ENCODE measurements around the gene SLC22A16. TPM values are rescaled to one million over a fixed set of nuclear protein-coding genes. Genes with fewer than 3 reads are reported as not detected.

The SLC22A16 gene
- total and polyA plus RNA-seq, 10 of the 15 experiments (the other 5 are each of a cell fraction or from before 2014, with no cell fraction given), result not detected

DNA sequence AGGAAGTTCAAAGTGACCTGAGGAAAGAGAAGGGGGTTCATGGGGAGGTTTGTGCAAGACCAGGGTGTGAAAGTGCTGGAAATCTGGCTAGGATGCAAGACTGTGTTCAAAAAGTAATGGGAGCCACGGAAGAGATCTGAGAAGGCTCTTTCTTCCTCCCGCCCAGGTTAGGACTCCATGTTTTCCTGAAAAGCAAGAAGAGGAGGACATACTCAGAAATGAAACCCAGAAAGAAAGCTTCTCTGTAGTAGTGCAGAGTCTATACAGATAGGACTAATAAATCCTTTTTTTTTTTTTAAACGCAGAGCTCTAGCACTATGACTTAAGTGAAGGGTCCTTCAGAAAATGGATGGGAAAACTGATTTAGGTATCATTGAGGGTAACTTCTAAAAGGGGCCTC is 57.8 kb downstream of the SLC22A16 start:
- SMC1A ChIA-PET (ENCODE audit: uncharacterized antibody, unreplicated experiment), result no interaction called here

More for the DNA sequence above, 57.8 kb downstream of the SLC22A16 start:
- FAIRE-seq (no peak), ATAC-seq (no peak), DNase-seq (ENCODE audit: low read depth, low spot score) (no peak)
- H3K9ac ChIP-seq (ENCODE audit: control insufficient read depth, insufficient read depth, low read length), result no peak overlapping the region
- ChIA-PET POLR2A (no interaction called here), RAD21 (ENCODE audit: unreplicated experiment) (no interaction called here), CTCF (no interaction called here)
- H3K27ac ChIP-seq (ENCODE audit: control insufficient read depth, insufficient read depth), result no peak overlapping the region
- H3K27me3 ChIP-seq (replicated peaks in 1 of 2; ENCODE audit: control insufficient read depth in 2 of 2, insufficient read depth in 2 of 2, low read length in 1 of 2), result no peaks in the 10 kb centered on the region; a peak in 1 of 4 replicates
- TF ChIP-seq, protein P1, sequence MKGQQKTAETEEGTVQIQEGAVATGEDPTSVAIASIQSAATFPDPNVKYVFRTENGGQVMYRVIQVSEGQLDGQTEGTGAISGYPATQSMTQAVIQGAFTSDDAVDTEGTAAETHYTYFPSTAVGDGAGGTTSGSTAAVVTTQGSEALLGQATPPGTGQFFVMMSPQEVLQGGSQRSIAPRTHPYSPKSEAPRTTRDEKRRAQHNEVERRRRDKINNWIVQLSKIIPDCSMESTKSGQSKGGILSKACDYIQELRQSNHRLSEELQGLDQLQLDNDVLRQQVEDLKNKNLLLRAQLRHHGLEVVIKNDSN (IDR thresholded peaks at IDR 0.05; ENCODE audit: borderline replicate concordance, extremely low read length, insufficient read depth, low read depth, low read length), result no peak
- TF ChIP-seq MYC (IDR thresholded peaks at IDR 0.05; ENCODE audit: insufficient read depth, insufficient read length, insufficient replicate concordance, low read length, severe bottlenecking), result no peak
- no peak for TF ChIP-seq YY1 (IDR thresholded peaks at IDR 0.05; ENCODE audit: low read depth, low read length)
- TF ChIP-seq, protein P2, sequence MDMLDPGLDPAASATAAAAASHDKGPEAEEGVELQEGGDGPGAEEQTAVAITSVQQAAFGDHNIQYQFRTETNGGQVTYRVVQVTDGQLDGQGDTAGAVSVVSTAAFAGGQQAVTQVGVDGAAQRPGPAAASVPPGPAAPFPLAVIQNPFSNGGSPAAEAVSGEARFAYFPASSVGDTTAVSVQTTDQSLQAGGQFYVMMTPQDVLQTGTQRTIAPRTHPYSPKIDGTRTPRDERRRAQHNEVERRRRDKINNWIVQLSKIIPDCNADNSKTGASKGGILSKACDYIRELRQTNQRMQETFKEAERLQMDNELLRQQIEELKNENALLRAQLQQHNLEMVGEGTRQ (IDR thresholded peaks at IDR 0.05; ENCODE audit: borderline replicate concordance, low read depth, low read length), result no peak
- TF ChIP-seq, protein P3, sequence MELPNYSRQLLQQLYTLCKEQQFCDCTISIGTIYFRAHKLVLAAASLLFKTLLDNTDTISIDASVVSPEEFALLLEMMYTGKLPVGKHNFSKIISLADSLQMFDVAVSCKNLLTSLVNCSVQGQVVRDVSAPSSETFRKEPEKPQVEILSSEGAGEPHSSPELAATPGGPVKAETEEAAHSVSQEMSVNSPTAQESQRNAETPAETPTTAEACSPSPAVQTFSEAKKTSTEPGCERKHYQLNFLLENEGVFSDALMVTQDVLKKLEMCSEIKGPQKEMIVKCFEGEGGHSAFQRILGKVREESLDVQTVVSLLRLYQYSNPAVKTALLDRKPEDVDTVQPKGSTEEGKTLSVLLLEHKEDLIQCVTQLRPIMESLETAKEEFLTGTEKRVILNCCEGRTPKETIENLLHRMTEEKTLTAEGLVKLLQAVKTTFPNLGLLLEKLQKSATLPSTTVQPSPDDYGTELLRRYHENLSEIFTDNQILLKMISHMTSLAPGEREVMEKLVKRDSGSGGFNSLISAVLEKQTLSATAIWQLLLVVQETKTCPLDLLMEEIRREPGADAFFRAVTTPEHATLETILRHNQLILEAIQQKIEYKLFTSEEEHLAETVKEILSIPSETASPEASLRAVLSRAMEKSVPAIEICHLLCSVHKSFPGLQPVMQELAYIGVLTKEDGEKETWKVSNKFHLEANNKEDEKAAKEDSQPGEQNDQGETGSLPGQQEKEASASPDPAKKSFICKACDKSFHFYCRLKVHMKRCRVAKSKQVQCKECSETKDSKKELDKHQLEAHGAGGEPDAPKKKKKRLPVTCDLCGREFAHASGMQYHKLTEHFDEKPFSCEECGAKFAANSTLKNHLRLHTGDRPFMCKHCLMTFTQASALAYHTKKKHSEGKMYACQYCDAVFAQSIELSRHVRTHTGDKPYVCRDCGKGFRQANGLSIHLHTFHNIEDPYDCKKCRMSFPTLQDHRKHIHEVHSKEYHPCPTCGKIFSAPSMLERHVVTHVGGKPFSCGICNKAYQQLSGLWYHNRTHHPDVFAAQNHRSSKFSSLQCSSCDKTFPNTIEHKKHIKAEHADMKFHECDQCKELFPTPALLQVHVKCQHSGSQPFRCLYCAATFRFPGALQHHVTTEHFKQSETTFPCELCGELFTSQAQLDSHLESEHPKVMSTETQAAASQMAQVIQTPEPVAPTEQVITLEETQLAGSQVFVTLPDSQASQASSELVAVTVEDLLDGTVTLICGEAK (IDR thresholded peaks at IDR 0.05; ENCODE audit: borderline replicate concordance), result no peak
- no peak for TF ChIP-seq NR2C2 (IDR thresholded peaks at IDR 0.05; ENCODE audit: borderline replicate concordance, control insufficient read depth, insufficient read length, low read depth)
- no peak for TF ChIP-seq NR2C1 (IDR thresholded peaks at IDR 0.05)
- no peak for TF ChIP-seq ZZZ3 (IDR thresholded peaks at IDR 0.05; ENCODE audit: control insufficient read depth, insufficient read length, low read depth)
- no peak for TF ChIP-seq CBFB (IDR thresholded peaks at IDR 0.05; ENCODE audit: low read depth)
- TF ChIP-seq CREM (IDR thresholded peaks at IDR 0.05; ENCODE audit: low read depth), result no peak
- TF ChIP-seq HDAC6 (IDR thresholded peaks at IDR 0.05; ENCODE audit: unreplicated experiment), result no peak
- TF ChIP-seq TARDBP (IDR thresholded peaks at IDR 0.05; ENCODE audit: borderline replicate concordance), result no peak
- no peak for TF ChIP-seq SPI1 (IDR thresholded peaks at IDR 0.05; ENCODE audit: borderline replicate concordance, insufficient read depth, low read depth, low read length)
- no peak for TF ChIP-seq POLR2AphosphoS5 (IDR thresholded peaks at IDR 0.05; ENCODE audit: low read length)
- no peak for TF ChIP-seq YBX1 (IDR thresholded peaks at IDR 0.05)
- TF ChIP-seq LARP7 (IDR thresholded peaks at IDR 0.05), result no peak
- TF ChIP-seq RELA (IDR thresholded peaks at IDR 0.05; ENCODE audit: borderline replicate concordance, partially characterized antibody), result no peak
- TF ChIP-seq KAT2A (conservative IDR thresholded peaks at IDR 0.05; ENCODE audit: control insufficient read depth, low read depth, low read length), result no peak
- TF ChIP-seq, protein P4, sequence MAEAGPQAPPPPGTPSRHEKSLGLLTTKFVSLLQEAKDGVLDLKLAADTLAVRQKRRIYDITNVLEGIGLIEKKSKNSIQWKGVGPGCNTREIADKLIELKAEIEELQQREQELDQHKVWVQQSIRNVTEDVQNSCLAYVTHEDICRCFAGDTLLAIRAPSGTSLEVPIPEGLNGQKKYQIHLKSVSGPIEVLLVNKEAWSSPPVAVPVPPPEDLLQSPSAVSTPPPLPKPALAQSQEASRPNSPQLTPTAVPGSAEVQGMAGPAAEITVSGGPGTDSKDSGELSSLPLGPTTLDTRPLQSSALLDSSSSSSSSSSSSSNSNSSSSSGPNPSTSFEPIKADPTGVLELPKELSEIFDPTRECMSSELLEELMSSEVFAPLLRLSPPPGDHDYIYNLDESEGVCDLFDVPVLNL (IDR thresholded peaks at IDR 0.05; ENCODE audit: low read depth, low read length), result no peak
- no peaks in the 10 kb centered on the region for H3K4me1 ChIP-seq (ENCODE audit: control insufficient read depth, insufficient read depth, low read length)
- H3K4me2 ChIP-seq (ENCODE audit: control insufficient read depth, insufficient read depth), result no peak overlapping the region
- no peaks in the 10 kb centered on the region for H3K79me2 ChIP-seq (ENCODE audit: control insufficient read depth, insufficient read depth, low read length)
- H2AFZ ChIP-seq (ENCODE audit: control insufficient read depth, low read depth, low read length), result no peak overlapping the region
- peaks cover 5% of the 10 kb centered on the region; the same call in 2 of the 3 replicates for H3K9me3 ChIP-seq (replicated peaks; ENCODE audit: control insufficient read depth, insufficient read depth, low read length)
- in situ Hi-C loops (cut with MboI), result no loop called here
- H3K36me3 ChIP-seq (ENCODE audit: control insufficient read depth in 2 of 2, insufficient read depth in 2 of 2, low read length in 1 of 2), result no peaks in the 10 kb centered on the region
- WGBS (ENCODE audit: insufficient coverage, insufficient replicate concordance, low lambda C conversion rate, missing lambda C conversion rate), result 62% methylated on average over 3 of the region's 3 CpGs
- intact Hi-C loops (cut with micrococcal nuclease; ENCODE audit: unreplicated experiment), result no loop called here
- no peak overlapping the region for H3K4me3 ChIP-seq
- no peaks in the 10 kb centered on the region for H4K20me1 ChIP-seq (ENCODE audit: control insufficient read depth, insufficient read depth)
- no TSS peak for BruUV-seq (replicated peaks)

Measured in GM12878 (cell line).